Spinal cord (tissue), 10 donors: ENCODE results near the gene LTBP1. TPM values are rescaled to one million over a fixed set of nuclear protein-coding genes. Genes with fewer than 3 reads are reported as not detected.

Experiments
- DNase-seq, 6 donors: peaks; one replicate each; pipeline versions ENCODE4 v3.0.0 to v3.0.0-alpha.2; 2013 to 2015; ENCODE audit warnings: low spot score in 6 of 6, low read depth in 4 of 6
- H3K27ac ChIP-seq: one replicate; pipeline ENCODE4 v1.5.1; 2013; ENCODE audit warnings: low read depth, low read length, control low read depth
- H3K27me3 ChIP-seq: one replicate; pipeline ENCODE4 v1.6.1; 2013; ENCODE audit warnings: low read length; ENCODE audit not compliant: control insufficient read depth, insufficient read depth
- H3K36me3 ChIP-seq: one replicate; pipeline ENCODE4 v1.6.1; 2013; ENCODE audit warnings: low read length; ENCODE audit not compliant: control insufficient read depth, insufficient read depth
- H3K4me1 ChIP-seq: one replicate; pipeline ENCODE4 v1.6.1; 2013; ENCODE audit warnings: low read length; ENCODE audit not compliant: control insufficient read depth, insufficient read depth
- H3K4me3 ChIP-seq: one replicate; pipeline ENCODE4 v1.5.1; 2013; ENCODE audit warnings: low read depth, low read length, control low read depth
- H3K9me3 ChIP-seq: one replicate; pipeline ENCODE4 v1.6.1; 2013; ENCODE audit warnings: low read length; ENCODE audit not compliant: control insufficient read depth, insufficient read depth
- WGBS: methylation state at CpG from one replicate; pipeline ENCODE4 v1.1.5; 2013; ENCODE audit warnings: missing lambda C conversion rate; ENCODE audit not compliant: insufficient coverage; 5-methylcytosine and 5-hydroxymethylcytosine counted together
- polyA plus RNA-seq, 2 donors: library from polyadenylated mRNA; unstranded; fragments of 120-200 nt; gene quantifications; one replicate each; pipeline ENCODE4 v1.2.1, GENCODE V29; 2013; ENCODE audit not compliant: insufficient read length in 2 of 2
- total RNA-seq, 2 donors: library from RNA; depleted of rRNA in 1 of 2; stranded (reverse); fragments of 120-200 nt in 1 of 2; fragments of >200 nt in 1 of 2; gene quantifications; one replicate each; pipeline versions ENCODE4 v1.2.3 to v1.2.4, GENCODE V29; 2013 to 2014
- donor health status: healthy.

Gene LTBP1
- total and polyA plus RNA-seq, 4 donors: 22.7 to 83.0 (median 51.7) TPM

DNA sequence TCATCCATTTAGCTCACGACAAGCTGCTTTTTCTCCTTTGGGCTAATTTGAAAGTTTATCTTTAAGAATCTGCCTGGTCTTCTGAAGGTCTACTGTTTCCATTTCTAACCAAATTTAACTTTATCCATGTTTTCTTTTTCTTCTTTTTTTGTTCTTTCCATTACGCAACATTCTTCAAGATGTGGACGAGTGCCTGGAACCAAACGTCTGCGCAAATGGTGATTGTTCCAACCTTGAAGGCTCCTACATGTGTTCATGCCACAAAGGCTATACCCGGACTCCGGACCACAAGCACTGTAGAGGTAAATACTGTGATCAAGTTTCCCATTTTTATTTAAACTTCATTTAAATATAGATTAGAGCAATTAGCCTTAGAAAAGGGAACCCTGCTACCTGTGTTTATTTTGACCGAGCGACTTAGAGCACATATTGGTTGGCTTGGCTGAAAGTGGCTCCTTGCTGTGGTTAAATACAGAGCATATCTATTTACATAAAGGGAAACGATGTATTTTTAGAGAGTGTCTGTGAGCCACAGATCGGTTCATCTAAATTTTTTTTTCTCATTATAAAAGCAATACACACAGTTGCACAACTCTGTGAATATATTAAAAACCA, 346.3 kb downstream of the LTBP1 start:
- H3K4me3 ChIP-seq: no peak overlapping the region
- no peak overlapping the region for H3K27ac ChIP-seq
- H3K27me3 ChIP-seq: no peaks in the 10 kb centered on the region
- DNase-seq: peak in 1 of 6 donors; percentile 49
- WGBS: 86% methylated on average over 4 of the region's 11 CpGs
- no peaks in the 10 kb centered on the region for H3K36me3 ChIP-seq
- no peaks in the 10 kb centered on the region for H3K4me1 ChIP-seq
- no peaks in the 10 kb centered on the region for H3K9me3 ChIP-seq

DNA sequence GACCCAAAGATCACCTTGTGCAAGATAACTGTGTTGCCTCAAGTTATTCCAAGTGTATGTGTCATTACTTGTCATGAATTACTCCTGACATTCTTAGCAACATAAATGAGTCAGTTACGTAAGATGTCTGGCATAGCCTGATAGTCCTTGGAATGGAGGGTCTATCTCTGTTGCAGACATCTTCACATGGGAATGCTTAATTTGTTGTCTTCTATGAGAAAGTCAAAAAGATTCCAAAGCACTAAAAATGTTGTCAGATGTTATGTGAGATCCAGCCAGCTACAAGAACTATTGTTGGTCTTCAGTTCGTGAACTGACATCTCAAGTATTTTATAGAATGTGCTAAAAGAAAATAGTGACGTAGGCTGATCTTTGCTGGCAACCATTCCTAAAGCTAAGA, 351.5 kb downstream of the LTBP1 start:
- Histone ChIP-seq H3K36me3 (no peaks in the 10 kb centered on the region), H3K4me1 (no peaks in the 10 kb centered on the region), H3K27me3 (no peaks in the 10 kb centered on the region), H3K27ac (no peak overlapping the region), H3K4me3 (no peak overlapping the region), H3K9me3 (no peaks in the 10 kb centered on the region)
- WGBS: no CpG with 5 or more reads among the region's 3 CpGs
- DNase-seq: no peak

DNA sequence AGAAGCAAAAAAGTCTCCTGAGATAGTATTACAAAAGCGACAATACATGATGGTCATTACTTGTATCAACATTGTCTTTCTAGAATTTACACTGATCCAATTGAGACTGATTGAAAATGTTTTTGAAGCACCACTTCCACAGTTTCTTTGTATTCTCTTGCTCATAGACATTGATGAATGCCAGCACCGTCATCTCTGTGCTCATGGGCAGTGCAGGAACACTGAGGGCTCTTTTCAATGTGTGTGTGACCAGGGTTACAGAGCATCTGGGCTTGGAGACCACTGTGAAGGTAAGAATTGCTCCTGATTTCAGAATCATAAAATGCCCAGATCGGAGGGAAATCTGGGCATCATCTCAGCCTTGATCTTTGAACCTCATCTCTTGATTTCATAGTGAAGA, 354.6 kb downstream of the LTBP1 start:
- Histone ChIP-seq H3K4me3 (no peak overlapping the region), H3K36me3 (peaks cover 3% of the 10 kb centered on the region), H3K9me3 (no peaks in the 10 kb centered on the region), H3K27me3 (no peaks in the 10 kb centered on the region), H3K27ac (no peak overlapping the region), H3K4me1 (no peaks in the 10 kb centered on the region)
- WGBS: 72% methylated on average over 2 of the region's 3 CpGs
- no peak for DNase-seq

DNA sequence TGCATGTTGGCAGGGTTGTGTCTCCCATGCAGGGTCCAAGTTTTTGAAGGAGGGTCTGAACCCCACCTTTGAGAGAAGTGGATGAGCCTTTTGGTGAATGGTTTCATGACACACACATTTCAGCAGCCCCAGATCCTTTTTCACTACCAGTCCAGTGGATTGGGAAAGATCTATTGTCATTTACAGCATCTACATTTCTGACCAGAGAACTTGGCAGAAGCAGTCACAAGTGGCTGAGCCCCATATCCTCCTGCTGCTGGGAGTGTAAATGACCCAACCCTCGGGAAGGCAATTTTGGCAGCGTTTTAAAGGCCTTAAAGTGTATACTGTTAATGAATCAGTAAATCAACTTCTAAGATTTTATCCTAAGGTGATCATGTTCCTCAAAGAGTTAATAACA, 355.6 kb downstream of the LTBP1 start:
- Histone ChIP-seq H3K27ac (no peak overlapping the region), H3K4me3 (no peak overlapping the region), H3K36me3 (peaks cover 3% of the 10 kb centered on the region), H3K9me3 (no peaks in the 10 kb centered on the region), H3K27me3 (no peaks in the 10 kb centered on the region), H3K4me1 (no peaks in the 10 kb centered on the region)
- DNase-seq: no peak
- no CpG with 5 or more reads among the region's 2 CpGs for WGBS

DNA sequence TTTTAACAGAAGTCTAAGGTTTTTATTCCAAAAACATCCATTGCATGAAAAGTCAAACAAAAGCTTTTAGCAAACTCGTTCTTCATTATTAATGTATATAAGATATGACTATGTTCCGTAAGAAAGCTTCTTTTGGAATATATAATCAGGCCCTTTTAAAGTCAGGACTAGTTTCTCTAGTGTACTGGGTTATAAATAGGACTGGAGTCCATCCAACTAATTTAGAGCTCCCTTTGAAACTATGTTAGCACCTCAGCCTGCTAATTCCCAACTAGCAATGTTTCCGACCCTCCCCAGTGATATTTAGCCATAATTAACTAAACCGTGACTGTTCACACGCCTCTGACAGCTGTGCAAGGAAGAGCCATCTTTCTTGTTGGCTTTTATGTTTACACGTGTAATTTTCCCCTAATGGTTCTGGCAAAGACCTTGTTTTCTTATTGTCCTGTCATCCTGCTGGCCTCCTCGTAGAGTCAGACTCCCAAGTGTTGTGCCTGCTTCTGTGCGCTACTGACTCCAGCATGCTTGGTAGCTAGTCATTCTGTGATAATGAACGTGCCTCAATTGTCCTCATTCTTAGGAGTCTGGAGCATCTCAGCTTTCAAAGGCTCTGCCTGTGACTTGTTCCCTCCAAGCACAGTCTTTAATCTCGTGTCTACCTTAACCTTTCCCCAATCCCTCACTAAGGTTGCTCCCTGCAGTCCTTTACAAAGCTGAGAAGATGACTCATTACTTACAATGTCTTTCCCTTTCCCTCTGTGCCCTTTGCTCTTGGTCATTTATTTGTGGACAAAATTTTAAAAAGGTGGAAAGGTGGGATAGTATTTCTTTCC, 357.5 kb downstream of the LTBP1 start:
- no peak overlapping the region for H3K27ac ChIP-seq
- DNase-seq: no peak
- WGBS: 81% methylated on average over 8 of the region's 10 CpGs

DNA sequence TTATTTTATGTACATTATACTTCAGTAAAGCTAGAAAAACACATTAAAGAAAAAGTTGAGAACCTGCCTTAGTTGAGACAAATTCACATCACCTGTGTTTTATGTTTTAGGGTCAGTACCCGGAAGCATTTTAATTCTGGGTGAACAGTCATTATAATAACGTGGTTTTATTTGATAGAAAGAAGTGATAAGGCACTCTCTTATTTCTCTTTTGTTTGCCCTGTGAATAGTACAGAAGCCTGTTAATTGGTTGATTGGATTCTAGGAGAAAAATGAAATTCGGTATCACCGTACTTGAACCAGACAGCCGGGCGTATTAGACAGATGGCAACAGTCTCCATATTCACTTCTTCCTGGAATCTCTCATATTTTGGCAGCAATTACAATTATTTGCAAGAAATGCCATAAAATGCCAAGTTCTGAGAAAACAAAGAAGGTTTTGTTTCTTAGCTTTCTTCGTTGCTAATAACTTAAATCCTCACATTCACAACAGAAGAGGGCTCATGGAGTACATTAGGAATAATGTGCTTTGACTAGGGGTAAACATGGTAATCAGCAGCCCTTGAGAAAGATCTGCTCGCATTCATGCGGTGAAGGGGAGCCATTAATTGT, 361.0 kb downstream of the LTBP1 start:
- Histone ChIP-seq H3K9me3 (no peaks in the 10 kb centered on the region), H3K27me3 (no peaks in the 10 kb centered on the region), H3K27ac (peak overlapping the region; percentile 33), H3K4me3 (no peak overlapping the region), H3K4me1 (no peaks in the 10 kb centered on the region), H3K36me3 (peaks cover 3% of the 10 kb centered on the region)
- no CpG with 5 or more reads among the region's 9 CpGs for WGBS
- peak in 1 of 6 donors; percentile 54 for DNase-seq

More for the DNA sequence above, 357.5 kb downstream of the LTBP1 start:
- Histone ChIP-seq H3K36me3 (peaks cover 3% of the 10 kb centered on the region), H3K4me1 (no peaks in the 10 kb centered on the region), H3K9me3 (no peaks in the 10 kb centered on the region), H3K27me3 (no peaks in the 10 kb centered on the region), H3K4me3 (no peak overlapping the region)

DNA sequence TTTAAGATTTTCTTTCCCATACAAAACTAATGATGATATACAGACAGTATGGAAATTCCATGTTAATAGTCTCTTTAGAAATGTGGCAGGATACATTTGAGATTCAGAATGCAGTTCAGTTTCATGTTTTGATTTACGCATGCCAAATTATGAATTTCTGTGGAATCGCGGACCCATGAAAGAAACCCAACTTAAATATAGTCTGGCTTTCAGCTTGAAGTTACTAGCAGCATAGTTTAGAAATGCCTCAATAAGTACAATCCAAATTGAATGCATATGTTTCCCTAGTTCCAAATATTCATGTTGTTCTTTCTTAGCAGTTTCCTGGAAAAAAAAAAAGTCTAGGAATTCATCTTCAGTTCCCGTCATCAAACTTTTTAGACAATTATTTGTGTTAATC, 365.6 kb downstream of the LTBP1 start:
- Histone ChIP-seq H3K4me1 (no peaks in the 10 kb centered on the region), H3K27ac (no peak overlapping the region), H3K4me3 (no peak overlapping the region), H3K9me3 (no peaks in the 10 kb centered on the region), H3K27me3 (no peaks in the 10 kb centered on the region), H3K36me3 (no peaks in the 10 kb centered on the region)
- DNase-seq: no peak
- no CpG with 5 or more reads among the region's 4 CpGs for WGBS

DNA sequence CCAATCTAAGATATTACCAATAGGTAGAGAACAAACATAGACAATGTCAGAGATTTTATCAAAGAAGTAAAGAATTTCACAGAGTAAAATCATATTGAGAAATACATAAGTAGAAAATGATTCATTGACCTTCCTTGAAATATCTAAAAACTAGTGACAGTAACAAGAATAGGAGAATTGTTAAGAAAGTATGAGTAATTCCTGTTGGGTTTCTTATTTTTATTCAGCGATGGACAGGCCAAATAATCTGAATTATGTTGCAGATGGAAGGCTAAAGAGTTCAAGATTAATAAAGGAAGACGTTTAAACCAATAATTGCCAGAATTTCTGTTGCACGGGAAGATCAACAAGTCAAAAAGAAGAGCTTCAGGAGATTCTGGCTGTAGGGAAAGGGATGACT, 366.3 kb downstream of the LTBP1 start:
- DNase-seq: no peak
- no peaks in the 10 kb centered on the region for H3K4me1 ChIP-seq
- no peak overlapping the region for H3K4me3 ChIP-seq
- H3K36me3 ChIP-seq: no peaks in the 10 kb centered on the region
- 94% methylated on average over 3 of the region's 3 CpGs for WGBS
- H3K27ac ChIP-seq: no peak overlapping the region
- H3K9me3 ChIP-seq: no peaks in the 10 kb centered on the region
- no peaks in the 10 kb centered on the region for H3K27me3 ChIP-seq

DNA sequence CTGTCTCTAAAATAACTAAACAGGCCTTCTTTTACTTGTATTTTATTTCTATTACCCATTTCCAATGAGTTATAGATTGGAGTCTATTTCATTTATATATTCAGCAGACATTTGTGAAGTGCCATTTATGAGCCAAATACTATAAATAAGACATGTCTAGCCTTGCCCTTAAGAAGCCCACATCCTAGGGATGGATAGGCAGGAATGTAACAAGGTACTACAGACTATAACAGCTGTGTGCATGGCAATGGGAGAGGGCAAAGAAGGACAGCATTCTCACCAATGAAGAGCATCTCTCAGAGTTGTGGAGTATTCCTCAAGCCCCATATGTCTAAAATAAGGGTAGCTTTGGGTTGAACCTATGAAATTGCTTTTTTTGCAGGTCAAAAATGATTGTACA, 367.8 kb downstream of the LTBP1 start:
- H3K4me1 ChIP-seq: no peaks in the 10 kb centered on the region

More for the DNA sequence above, 367.8 kb downstream of the LTBP1 start:
- no peak overlapping the region for H3K27ac ChIP-seq
- no peaks in the 10 kb centered on the region for H3K36me3 ChIP-seq
- H3K9me3 ChIP-seq: no peaks in the 10 kb centered on the region
- DNase-seq: no peak
- no peaks in the 10 kb centered on the region for H3K27me3 ChIP-seq
- no peak overlapping the region for H3K4me3 ChIP-seq
